ENCODE results near the gene MAPRE3. TPM values are rescaled to one million over a fixed set of nuclear protein-coding genes. Genes with fewer than 3 reads are reported as not detected.

The MAPRE3 gene
- total RNA-seq, 2 experiments from 2014 or later = 3.4 to 4.5 TPM

DNA sequence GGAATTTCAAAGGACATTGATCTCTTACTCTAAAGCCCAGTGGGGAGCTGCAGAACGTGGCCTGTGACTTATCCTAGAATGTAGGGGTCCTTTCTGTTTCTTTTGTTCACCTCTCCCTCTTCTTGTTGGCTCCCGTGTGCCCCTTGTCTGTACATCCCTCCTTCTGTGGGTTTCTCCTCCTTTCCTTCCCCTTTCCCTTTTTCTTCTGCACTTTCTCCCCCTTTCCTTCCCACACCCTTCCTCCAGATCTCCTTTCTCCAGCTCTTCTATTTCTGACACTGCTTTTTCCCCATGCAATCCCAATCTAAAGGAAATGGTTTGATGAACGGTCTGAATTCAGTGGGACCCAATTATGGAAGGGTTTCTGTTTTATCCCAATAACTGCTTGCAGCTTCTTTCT is 35.5 kb upstream of the MAPRE3 start:
- Mint-ChIP-seq H3K27me3 (peaks cover 23% of the 10 kb centered on the region), H3K36me3 (ENCODE audit: low read depth) (no peaks in the 10 kb centered on the region), H3K9me3 (no peaks in the 10 kb centered on the region), H3K4me1 (ENCODE audit: low read depth) (no peaks in the 10 kb centered on the region), H3K4me3 (no peak overlapping the region), H3K27ac (no peak overlapping the region)
- H3K27ac ChIP-seq (ENCODE audit: low read depth in 1 of 2, low read length in 2 of 2) = no peak overlapping the region
- H3K4me1 ChIP-seq (ENCODE audit: insufficient read depth, low read length) = no peaks in the 10 kb centered on the region
- DNase-seq (no peak), ATAC-seq (ENCODE audit: poor library complexity) (no peak)
- ChIA-PET POLR2A (no interaction called here), CTCF (interaction anchor here (1.3 kb wide), 1 partner anchor 7 kb away, joined by 3 read pairs; no protein-coding TSS in a partner anchor)
- no peaks in the 10 kb centered on the region for H3K36me3 ChIP-seq (ENCODE audit: insufficient read depth, low read length)
- H3K27me3 ChIP-seq (ENCODE audit: control insufficient read depth in 1 of 2, insufficient read depth in 2 of 2, low read length in 2 of 2) = peaks cover 0 to 4% of the 10 kb centered on the region in 2 experiments
- no peaks in the 10 kb centered on the region for H3K9me3 ChIP-seq (ENCODE audit: control insufficient read depth in 1 of 2, insufficient read depth in 1 of 2, low read length in 2 of 2)
- intact Hi-C loops (cut with DNase I, micrococcal nuclease) = no loop called here
- no peak overlapping the region for H3K4me3 ChIP-seq (ENCODE audit: low read length)
- TF ChIP-seq, protein P1, sequence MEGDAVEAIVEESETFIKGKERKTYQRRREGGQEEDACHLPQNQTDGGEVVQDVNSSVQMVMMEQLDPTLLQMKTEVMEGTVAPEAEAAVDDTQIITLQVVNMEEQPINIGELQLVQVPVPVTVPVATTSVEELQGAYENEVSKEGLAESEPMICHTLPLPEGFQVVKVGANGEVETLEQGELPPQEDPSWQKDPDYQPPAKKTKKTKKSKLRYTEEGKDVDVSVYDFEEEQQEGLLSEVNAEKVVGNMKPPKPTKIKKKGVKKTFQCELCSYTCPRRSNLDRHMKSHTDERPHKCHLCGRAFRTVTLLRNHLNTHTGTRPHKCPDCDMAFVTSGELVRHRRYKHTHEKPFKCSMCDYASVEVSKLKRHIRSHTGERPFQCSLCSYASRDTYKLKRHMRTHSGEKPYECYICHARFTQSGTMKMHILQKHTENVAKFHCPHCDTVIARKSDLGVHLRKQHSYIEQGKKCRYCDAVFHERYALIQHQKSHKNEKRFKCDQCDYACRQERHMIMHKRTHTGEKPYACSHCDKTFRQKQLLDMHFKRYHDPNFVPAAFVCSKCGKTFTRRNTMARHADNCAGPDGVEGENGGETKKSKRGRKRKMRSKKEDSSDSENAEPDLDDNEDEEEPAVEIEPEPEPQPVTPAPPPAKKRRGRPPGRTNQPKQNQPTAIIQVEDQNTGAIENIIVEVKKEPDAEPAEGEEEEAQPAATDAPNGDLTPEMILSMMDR (IDR thresholded peaks at IDR 0.05) = no peak

DNA sequence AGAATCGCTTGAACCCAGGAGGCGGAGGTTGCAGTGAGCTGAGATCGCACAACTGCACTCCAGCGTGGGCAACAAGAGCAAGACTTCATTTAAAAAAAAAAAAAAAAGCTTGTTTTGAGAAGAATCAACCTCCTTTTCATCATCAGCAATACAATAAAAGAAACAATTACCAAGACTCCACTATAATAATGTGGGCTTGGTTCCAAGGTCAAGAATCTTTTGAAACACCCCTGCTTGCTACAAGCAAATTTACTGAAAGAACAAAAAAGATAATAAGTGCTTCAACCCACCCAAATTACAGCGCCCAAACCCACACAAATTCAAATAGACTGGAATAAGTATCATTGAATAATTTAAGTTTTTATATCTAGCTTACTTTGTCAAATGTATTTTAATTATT is 33.6 kb upstream of the MAPRE3 start:
- ChIA-PET POLR2A (interaction anchor here (1.2 kb wide), 1 partner anchor 10 kb away, joined by 3 read pairs; no protein-coding TSS in a partner anchor), CTCF (interaction anchor here (1.2 kb wide), 2 partner anchors 14 to 91 kb away, joined by 3 to 5 read pairs; no protein-coding TSS in a partner anchor)
- Histone ChIP-seq H3K9me3 (ENCODE audit: control insufficient read depth in 1 of 2, insufficient read depth in 1 of 2, low read length in 2 of 2) (no peaks in the 10 kb centered on the region), H3K36me3 (ENCODE audit: insufficient read depth, low read length) (no peaks in the 10 kb centered on the region), H3K4me1 (ENCODE audit: insufficient read depth, low read length) (no peaks in the 10 kb centered on the region), H3K27ac (ENCODE audit: low read depth in 1 of 2, low read length in 2 of 2) (no peak overlapping the region), H3K27me3 (ENCODE audit: control insufficient read depth in 1 of 2, insufficient read depth in 2 of 2, low read length in 2 of 2) (peaks cover 0 to 4% of the 10 kb centered on the region in 2 experiments), H3K4me3 (ENCODE audit: low read length) (no peak overlapping the region)
- ATAC-seq (ENCODE audit: poor library complexity) (no peak), DNase-seq (no peak)
- no peak overlapping the region for H3K27ac Mint-ChIP-seq
- H3K27me3 Mint-ChIP-seq = peaks cover 20% of the 10 kb centered on the region
- TF ChIP-seq, protein P1 (IDR thresholded peaks at IDR 0.05) = no peak
- no peaks in the 10 kb centered on the region for H3K36me3 Mint-ChIP-seq (ENCODE audit: low read depth)
- intact Hi-C loops (cut with DNase I, micrococcal nuclease) = no loop called here
- no peak overlapping the region for H3K4me3 Mint-ChIP-seq
- H3K9me3 Mint-ChIP-seq = no peaks in the 10 kb centered on the region
- no peaks in the 10 kb centered on the region for H3K4me1 Mint-ChIP-seq (ENCODE audit: low read depth)

DNA sequence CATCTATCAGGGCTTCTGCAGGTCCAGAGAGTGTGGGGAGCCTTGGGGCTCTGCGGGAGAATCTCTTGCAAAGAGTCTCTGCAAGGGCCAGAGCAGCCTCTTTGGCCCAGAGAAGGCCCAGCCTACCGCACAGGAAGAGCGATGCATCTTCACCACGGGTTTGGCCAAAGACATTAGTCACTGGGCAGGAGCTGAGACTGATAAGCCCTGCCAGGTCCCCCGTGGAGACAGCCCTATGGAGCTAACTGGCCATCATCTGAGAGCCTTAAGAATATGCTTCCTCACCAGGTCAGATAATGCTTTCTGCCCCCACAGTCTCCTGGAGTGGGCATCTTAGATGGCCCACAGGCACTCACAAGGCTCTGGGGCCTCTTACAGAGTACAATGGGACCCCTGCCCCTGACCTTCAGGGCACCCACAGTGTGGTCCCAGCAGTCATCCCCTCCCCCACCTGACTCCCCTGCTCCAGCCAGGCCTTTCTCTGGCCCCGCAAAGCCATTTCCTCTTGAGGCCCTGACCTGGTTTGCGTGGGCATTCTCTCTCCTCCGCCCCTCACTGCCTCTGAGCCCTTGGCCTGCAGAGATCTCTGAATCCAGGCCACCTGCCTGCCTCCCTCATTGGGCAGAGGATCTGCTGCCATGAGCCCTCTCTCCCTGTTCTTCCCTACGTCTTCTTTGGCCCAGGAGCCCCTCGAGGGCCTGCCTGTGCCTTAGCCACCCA is 31.9 kb upstream of the MAPRE3 start:
- H3K27ac ChIP-seq (ENCODE audit: low read depth in 1 of 2, low read length in 2 of 2) = no peak overlapping the region
- DNase-seq (no peak), ATAC-seq (ENCODE audit: poor library complexity) (no peak)
- CTCF ChIA-PET = interaction anchor here (2.9 kb wide), 1 partner anchor 92 kb away, joined by 10 read pairs; no protein-coding TSS in a partner anchor
- H3K36me3 ChIP-seq (ENCODE audit: insufficient read depth, low read length) = no peaks in the 10 kb centered on the region
- H3K4me1 ChIP-seq (ENCODE audit: insufficient read depth, low read length) = peaks cover 6% of the 10 kb centered on the region
- H3K27me3 ChIP-seq (ENCODE audit: control insufficient read depth in 1 of 2, insufficient read depth in 2 of 2, low read length in 2 of 2) = peaks cover 0 to 4% of the 10 kb centered on the region in 2 experiments
- Mint-ChIP-seq H3K27ac (no peak overlapping the region), H3K4me1 (ENCODE audit: low read depth) (no peaks in the 10 kb centered on the region), H3K27me3 (peaks cover 25% of the 10 kb centered on the region), H3K9me3 (no peaks in the 10 kb centered on the region), H3K4me3 (no peak overlapping the region), H3K36me3 (ENCODE audit: low read depth) (no peaks in the 10 kb centered on the region)
- TF ChIP-seq, protein P1 (IDR thresholded peaks at IDR 0.05) = no peak
- no peaks in the 10 kb centered on the region for H3K9me3 ChIP-seq (ENCODE audit: control insufficient read depth in 1 of 2, insufficient read depth in 1 of 2, low read length in 2 of 2)
- intact Hi-C loops (cut with DNase I, micrococcal nuclease) = no loop called here
- POLR2A ChIA-PET = no interaction called here
- H3K4me3 ChIP-seq (ENCODE audit: low read length) = no peak overlapping the region
